HEK293 (cell line): ENCODE data around the gene RAC3.

Experiments
- CTCF ChIP-seq: fragments of 450-650 bp; formaldehyde crosslinking; IDR thresholded peaks from 2 replicates; pipeline ENCODE4 v1.5.1; 2016; ENCODE audit warnings: missing biosample characterization, missing genetic modification characterization
- EGR2 ChIP-seq: fragments of 450-650 bp; formaldehyde crosslinking; IDR thresholded peaks from 2 replicates; pipeline ENCODE4 v1.5.1; 2016; ENCODE audit warnings: low read depth, missing biosample characterization, missing genetic modification characterization
- KLF10 ChIP-seq: fragments of 450-650 bp; IDR thresholded peaks from 2 replicates; pipeline ENCODE4 v1.5.1; 2018; ENCODE audit warnings: missing biosample characterization, mild to moderate bottlenecking, missing genetic modification characterization
- TRIM28 ChIP-seq: IDR thresholded peaks from 2 replicates; pipeline ENCODE4 v1.6.1; 2011; ENCODE audit warnings: low read length, control low read depth, borderline replicate concordance
- ZBTB49 ChIP-seq: fragments of 450-650 bp; formaldehyde crosslinking; IDR thresholded peaks from 2 replicates; pipeline ENCODE4 v1.5.1; 2016; ENCODE audit warnings: missing biosample characterization, missing genetic modification characterization, low read depth
- ZBTB8A ChIP-seq: fragments of 450-650 bp; formaldehyde crosslinking; IDR thresholded peaks from 2 replicates; pipeline ENCODE4 v1.5.1; 2016; ENCODE audit warnings: missing biosample characterization, missing genetic modification characterization
- ZNF211 ChIP-seq: fragments of 450-650 bp; formaldehyde crosslinking; IDR thresholded peaks from 2 replicates; pipeline ENCODE4 v1.5.1; 2016; ENCODE audit warnings: low read depth, missing biosample characterization, missing genetic modification characterization
- ZNF354C ChIP-seq: fragments of 450-650 bp; formaldehyde crosslinking; IDR thresholded peaks from 2 replicates; pipeline ENCODE4 v1.5.1; 2016; ENCODE audit warnings: missing biosample characterization, missing genetic modification characterization, low read depth, borderline replicate concordance
- ZNF776 ChIP-seq: fragments of 450-650 bp; formaldehyde crosslinking; IDR thresholded peaks from 2 replicates; pipeline ENCODE4 v1.5.0; 2017; ENCODE audit warnings: missing biosample characterization, missing genetic modification characterization, borderline replicate concordance
- TF ChIP-seq, protein P1 (sequence below): fragments of 450-650 bp; formaldehyde crosslinking; IDR thresholded peaks from 2 replicates; pipeline ENCODE4 v1.5.1; 2016; ENCODE audit warnings: missing biosample characterization, missing genetic modification characterization
- TF ChIP-seq, protein P2 (sequence below): fragments of 450-650 bp; formaldehyde crosslinking; IDR thresholded peaks from 2 replicates; pipeline ENCODE4 v1.5.1; 2016; ENCODE audit warnings: missing biosample characterization, missing genetic modification characterization

DNA sequence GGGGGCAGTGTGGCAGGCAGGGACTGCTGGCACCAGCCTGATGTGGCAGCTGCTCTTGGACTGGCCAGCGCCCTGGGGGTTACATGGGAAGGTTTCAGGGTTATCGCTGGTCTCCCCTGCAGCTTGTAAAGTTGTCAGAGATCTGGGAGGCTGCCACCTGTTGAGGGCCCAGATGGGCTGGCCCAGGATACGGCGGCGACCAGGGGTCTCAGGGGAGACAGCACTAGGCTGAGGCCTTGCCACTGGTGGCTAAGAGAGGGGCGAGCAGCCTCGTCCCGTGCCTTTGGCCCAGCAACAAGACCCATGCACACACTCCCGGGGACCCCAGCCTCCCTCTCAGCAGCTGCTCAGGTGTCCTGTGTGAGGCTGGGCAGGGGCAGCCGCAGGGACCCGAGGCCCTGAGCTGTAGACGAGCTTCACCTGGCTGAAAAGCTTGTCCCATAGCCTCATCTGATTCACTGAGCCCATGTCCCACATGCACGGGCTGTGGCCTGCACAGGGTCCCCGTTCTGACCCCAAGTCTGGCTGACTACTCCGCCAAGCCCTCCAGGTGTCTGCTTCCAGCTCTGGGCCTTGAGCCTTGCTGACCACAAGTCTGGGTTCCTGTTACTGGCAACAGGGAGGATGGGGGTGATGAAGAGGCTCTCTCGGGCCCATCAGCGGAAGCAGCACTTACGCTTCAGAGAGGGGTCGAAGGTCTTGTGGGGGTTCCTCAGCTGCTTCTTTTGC is 28.0 kb downstream of the RAC3 start:
- no peak for TF ChIP-seq ZBTB49 (tag by site-specific recombination)
- no peak for TF ChIP-seq KLF10 (tag by site-specific recombination)
- TF ChIP-seq CTCF: no peak
- no peak for TF ChIP-seq TRIM28
- TF ChIP-seq, protein P1, sequence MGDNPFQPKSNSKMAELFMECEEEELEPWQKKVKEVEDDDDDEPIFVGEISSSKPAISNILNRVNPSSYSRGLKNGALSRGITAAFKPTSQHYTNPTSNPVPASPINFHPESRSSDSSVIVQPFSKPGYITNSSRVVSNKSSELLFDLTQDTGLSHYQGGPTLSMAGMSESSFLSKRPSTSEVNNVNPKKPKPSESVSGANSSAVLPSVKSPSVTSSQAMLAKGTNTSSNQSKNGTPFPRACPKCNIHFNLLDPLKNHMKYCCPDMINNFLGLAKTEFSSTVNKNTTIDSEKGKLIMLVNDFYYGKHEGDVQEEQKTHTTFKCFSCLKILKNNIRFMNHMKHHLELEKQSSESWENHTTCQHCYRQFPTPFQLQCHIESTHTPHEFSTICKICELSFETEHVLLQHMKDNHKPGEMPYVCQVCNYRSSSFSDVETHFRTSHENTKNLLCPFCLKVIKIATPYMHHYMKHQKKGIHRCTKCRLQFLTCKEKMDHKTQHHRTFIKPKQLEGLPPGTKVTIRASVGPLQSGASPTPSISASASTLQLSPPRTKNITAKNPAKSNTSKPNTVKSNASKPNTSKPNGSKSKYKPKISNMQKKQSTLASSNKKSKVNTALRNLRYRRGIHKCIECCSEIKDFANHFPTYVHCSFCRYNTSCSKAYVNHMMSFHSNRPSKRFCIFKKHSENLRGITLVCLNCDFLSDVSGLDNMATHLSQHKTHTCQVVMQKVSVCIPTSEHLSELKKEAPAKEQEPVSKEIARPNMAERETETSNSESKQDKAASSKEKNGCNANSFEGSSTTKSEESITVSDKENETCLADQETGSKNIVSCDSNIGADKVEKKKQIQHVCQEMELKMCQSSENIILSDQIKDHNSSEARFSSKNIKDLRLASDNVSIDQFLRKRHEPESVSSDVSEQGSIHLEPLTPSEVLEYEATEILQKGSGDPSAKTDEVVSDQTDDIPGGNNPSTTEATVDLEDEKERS (tag by site-specific recombination): no peak
- TF ChIP-seq, protein P2, sequence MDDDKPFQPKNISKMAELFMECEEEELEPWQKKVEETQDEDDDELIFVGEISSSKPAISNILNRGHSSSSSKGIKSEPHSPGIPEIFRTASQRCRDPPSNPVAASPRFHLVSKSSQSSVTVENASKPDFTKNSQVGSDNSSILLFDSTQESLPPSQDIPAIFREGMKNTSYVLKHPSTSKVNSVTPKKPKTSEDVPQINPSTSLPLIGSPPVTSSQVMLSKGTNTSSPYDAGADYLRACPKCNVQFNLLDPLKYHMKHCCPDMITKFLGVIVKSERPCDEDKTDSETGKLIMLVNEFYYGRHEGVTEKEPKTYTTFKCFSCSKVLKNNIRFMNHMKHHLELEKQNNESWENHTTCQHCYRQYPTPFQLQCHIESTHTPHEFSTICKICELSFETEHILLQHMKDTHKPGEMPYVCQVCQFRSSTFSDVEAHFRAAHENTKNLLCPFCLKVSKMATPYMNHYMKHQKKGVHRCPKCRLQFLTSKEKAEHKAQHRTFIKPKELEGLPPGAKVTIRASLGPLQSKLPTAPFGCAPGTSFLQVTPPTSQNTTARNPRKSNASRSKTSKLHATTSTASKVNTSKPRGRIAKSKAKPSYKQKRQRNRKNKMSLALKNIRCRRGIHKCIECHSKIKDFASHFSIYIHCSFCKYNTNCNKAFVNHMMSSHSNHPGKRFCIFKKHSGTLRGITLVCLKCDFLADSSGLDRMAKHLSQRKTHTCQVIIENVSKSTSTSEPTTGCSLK (tag by site-specific recombination): no peak
- no peak for TF ChIP-seq ZNF776 (tag by site-specific recombination)
- no peak for TF ChIP-seq ZBTB8A (tag by site-specific recombination)
- TF ChIP-seq EGR2 (tag by site-specific recombination): no peak
- no peak for TF ChIP-seq ZNF354C (tag by site-specific recombination)
- no peak for TF ChIP-seq ZNF211 (tag by site-specific recombination)
